ENCODE measurements around the gene KRTAP4-5. TPM values are rescaled to one million over a fixed set of nuclear protein-coding genes. Genes with fewer than 3 reads are reported as not detected.

KRTAP4-5 gene
- total RNA-seq, 1 donor from 2014 or later: not detected

DNA sequence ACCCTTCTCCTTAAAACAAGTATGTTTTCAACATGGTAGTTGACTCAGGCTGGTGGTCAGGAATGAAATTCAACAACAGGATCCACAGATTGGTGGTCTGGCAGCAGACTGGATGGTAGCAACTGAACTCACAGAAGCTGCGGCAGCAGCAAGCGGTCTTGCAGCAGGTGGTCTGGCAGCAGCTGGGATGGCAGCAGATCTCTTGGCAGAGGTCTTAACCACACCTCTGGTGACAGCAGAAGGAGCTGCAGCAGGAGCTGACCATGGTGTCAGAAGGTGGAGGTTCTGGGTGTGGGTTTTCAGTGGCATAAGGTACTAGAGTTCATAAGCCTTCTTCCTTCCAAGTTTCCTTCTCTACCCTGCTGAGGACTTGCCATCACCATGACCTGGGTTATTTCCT lies 37.2 kb upstream of the KRTAP4-5 start:
- H3K4me3 ChIP-seq: no peak overlapping the region
- H3K4me1 ChIP-seq: no peaks in the 10 kb centered on the region
- no peaks in the 10 kb centered on the region for H3K36me3 Mint-ChIP-seq
- DNase-seq (ENCODE audit: low spot score): no peak
- H3K27ac ChIP-seq: no peak overlapping the region
- no peaks in the 10 kb centered on the region for H3K9me3 Mint-ChIP-seq
- no peaks in the 10 kb centered on the region for H3K9me3 ChIP-seq (ENCODE audit: low read depth)
- H3K79me2 ChIP-seq (ENCODE audit: low read depth): no peaks in the 10 kb centered on the region
- no peaks in the 10 kb centered on the region for H4K20me1 ChIP-seq (ENCODE audit: low read depth)
- H3K4me2 ChIP-seq: no peak overlapping the region
- no peak overlapping the region for H3K4me3 Mint-ChIP-seq
- no peaks in the 10 kb centered on the region for H3K27me3 ChIP-seq
- H3K36me3 ChIP-seq: no peaks in the 10 kb centered on the region
- H3K4me1 Mint-ChIP-seq: peaks cover 2% of the 10 kb centered on the region
- no peaks in the 10 kb centered on the region for H3K27me3 Mint-ChIP-seq (ENCODE audit: insufficient read depth, low read depth)
- no peak overlapping the region for H2AFZ ChIP-seq (replicated peaks)
- no peak overlapping the region for H3K27ac Mint-ChIP-seq
- TF ChIP-seq EZH2 (IDR thresholded peaks at IDR 0.05): no peak
- TF ChIP-seq CTCF (IDR thresholded peaks at IDR 0.05): no peak
- no peak for TF ChIP-seq EZH2phosphoT487 (IDR thresholded peaks at IDR 0.05)
- no peaks in the 10 kb centered on the region for H3F3A ChIP-seq (ENCODE audit: low read depth)
- no peak overlapping the region for H3K9ac ChIP-seq

- Histone ChIP-seq H3K9me3 (ENCODE audit: low read depth) (no peaks in the 10 kb centered on the region), H3K4me3 (no peak overlapping the region), H3K79me2 (ENCODE audit: low read depth) (no peaks in the 10 kb centered on the region), H3K36me3 (no peaks in the 10 kb centered on the region), H3K4me2 (no peak overlapping the region), H3K9ac (no peak overlapping the region), H3F3A (ENCODE audit: low read depth) (no peaks in the 10 kb centered on the region), H3K27me3 (no peaks in the 10 kb centered on the region), H3K27ac (no peak overlapping the region), H3K4me1 (no peaks in the 10 kb centered on the region), H4K20me1 (ENCODE audit: low read depth) (no peaks in the 10 kb centered on the region), H2AFZ (replicated peaks) (no peak overlapping the region)
- H3K27ac Mint-ChIP-seq: no peak overlapping the region
- peaks cover 2% of the 10 kb centered on the region for H3K4me1 Mint-ChIP-seq
- H3K4me3 Mint-ChIP-seq: no peak overlapping the region
- TF ChIP-seq CTCF (IDR thresholded peaks at IDR 0.05) (no peak), EZH2 (IDR thresholded peaks at IDR 0.05) (no peak), EZH2phosphoT487 (IDR thresholded peaks at IDR 0.05) (no peak)
- DNase-seq (ENCODE audit: low spot score): no peak
- H3K27me3 Mint-ChIP-seq (ENCODE audit: insufficient read depth, low read depth): no peaks in the 10 kb centered on the region
- H3K9me3 Mint-ChIP-seq: no peaks in the 10 kb centered on the region
- no peaks in the 10 kb centered on the region for H3K36me3 Mint-ChIP-seq
These were observed 35.4 kb upstream of the KRTAP4-5 start for GRCh38 chr17:41185001-41185400.

- Histone ChIP-seq H3K4me3 (no peak within 1 kb of the TSS), H3F3A (ENCODE audit: low read depth) (no peaks in the 10 kb centered on the region), H3K9ac (no peak within 1 kb of the TSS), H4K20me1 (ENCODE audit: low read depth) (no peaks in the 10 kb centered on the region), H3K4me2 (no peak within 1 kb of the TSS), H3K36me3 (no peaks in the 10 kb centered on the region), H3K27ac (no peak within 1 kb of the TSS), H2AFZ (replicated peaks) (no peak within 1 kb of the TSS), H3K27me3 (no peaks in the 10 kb centered on the region), H3K4me1 (no peaks in the 10 kb centered on the region), H3K79me2 (ENCODE audit: low read depth) (no peaks in the 10 kb centered on the region), H3K9me3 (ENCODE audit: low read depth) (no peaks in the 10 kb centered on the region)
- TF ChIP-seq EZH2phosphoT487 (IDR thresholded peaks at IDR 0.05) (no peak), EZH2 (IDR thresholded peaks at IDR 0.05) (no peak), CTCF (IDR thresholded peaks at IDR 0.05) (no peak)
- Mint-ChIP-seq H3K36me3 (no peaks in the 10 kb centered on the region), H3K27ac (no peak within 1 kb of the TSS), H3K27me3 (ENCODE audit: insufficient read depth, low read depth) (no peaks in the 10 kb centered on the region), H3K4me1 (peaks cover 2% of the 10 kb centered on the region), H3K4me3 (no peak within 1 kb of the TSS), H3K9me3 (no peaks in the 10 kb centered on the region)
- no peak for DNase-seq (ENCODE audit: low spot score)
These were observed 34.9 kb upstream of the KRTAP4-5 start, which contains the start of gene KRTAP4-1 for GRCh38 chr17:41184480-41184961. Gene KRTAP4-1, minus strand, starts transcription at chr17:41184911. Its CDS starts 57 bp downstream, at chr17:41184854.
